Keratinocyte (primary cell): ENCODE data around the gene PDCL2.

Experiments used
- EZH2 ChIP-seq: IDR thresholded peaks from one replicate; pipeline ENCODE4 v1.6.1; 2012; ENCODE audit warnings: inconsistent platforms, mild to moderate bottlenecking, low read length, moderate library complexity
- TF ChIP-seq, protein P1 (sequence below), 3 experiments: IDR thresholded peaks in 1 of 3; conservative IDR thresholded peaks in 1 of 3; optimal IDR thresholded peaks in 1 of 3; 2 replicates in 2 of 3; 3 replicates in 1 of 3; pipeline versions ENCODE3 to v1.5.1; 2011; ENCODE audit warnings: low read length in 3 of 3, mild to moderate bottlenecking in 3 of 3, moderate library complexity in 2 of 3, control low read depth in 1 of 3, inconsistent platforms in 1 of 3; ENCODE audit not compliant: insufficient read depth in 2 of 3; ENCODE audit errors: extremely low read depth in 1 of 3

GRCh38 chr4:55517526-55518229 is 74.4 kb downstream of the PDCL2 start:
- TF ChIP-seq, protein P1, sequence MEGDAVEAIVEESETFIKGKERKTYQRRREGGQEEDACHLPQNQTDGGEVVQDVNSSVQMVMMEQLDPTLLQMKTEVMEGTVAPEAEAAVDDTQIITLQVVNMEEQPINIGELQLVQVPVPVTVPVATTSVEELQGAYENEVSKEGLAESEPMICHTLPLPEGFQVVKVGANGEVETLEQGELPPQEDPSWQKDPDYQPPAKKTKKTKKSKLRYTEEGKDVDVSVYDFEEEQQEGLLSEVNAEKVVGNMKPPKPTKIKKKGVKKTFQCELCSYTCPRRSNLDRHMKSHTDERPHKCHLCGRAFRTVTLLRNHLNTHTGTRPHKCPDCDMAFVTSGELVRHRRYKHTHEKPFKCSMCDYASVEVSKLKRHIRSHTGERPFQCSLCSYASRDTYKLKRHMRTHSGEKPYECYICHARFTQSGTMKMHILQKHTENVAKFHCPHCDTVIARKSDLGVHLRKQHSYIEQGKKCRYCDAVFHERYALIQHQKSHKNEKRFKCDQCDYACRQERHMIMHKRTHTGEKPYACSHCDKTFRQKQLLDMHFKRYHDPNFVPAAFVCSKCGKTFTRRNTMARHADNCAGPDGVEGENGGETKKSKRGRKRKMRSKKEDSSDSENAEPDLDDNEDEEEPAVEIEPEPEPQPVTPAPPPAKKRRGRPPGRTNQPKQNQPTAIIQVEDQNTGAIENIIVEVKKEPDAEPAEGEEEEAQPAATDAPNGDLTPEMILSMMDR (optimal IDR thresholded peaks at IDR 0.05 in 1 of 3, IDR thresholded peaks at IDR 0.05 in 1 of 3, conservative IDR thresholded peaks at IDR 0.05 in 1 of 3; ENCODE audit: extremely low read depth in 1 of 3, insufficient read depth in 2 of 3, low read length in 3 of 3) = no peak
- no peak for TF ChIP-seq EZH2
